GM13976 (cell line): ENCODE data around the gene FAM53B.

Source experiments
- DNase-seq: peaks from one replicate; pipeline ENCODE4 v3.0.0; 2012; ENCODE audit warnings: low spot score
- in situ Hi-C: fragments of 300-500 bp; cut with MboI; formaldehyde crosslinking; loops from one replicate; pipeline ENCODE4 v1.12.0; 2022; ENCODE audit warnings: low sequenced_read_pairs, mixed read lengths, inconsistent platforms; ENCODE audit not compliant: unreplicated experiment
- TF ChIP-seq, protein P1 (sequence below): IDR thresholded peaks from 2 replicates; pipeline ENCODE4 v1.5.1; 2012; ENCODE audit warnings: borderline replicate concordance, mild to moderate bottlenecking; ENCODE audit not compliant: insufficient read depth; ENCODE audit errors: extremely low read depth, missing control alignments, control extremely low read depth

FAM53B gene

DNA sequence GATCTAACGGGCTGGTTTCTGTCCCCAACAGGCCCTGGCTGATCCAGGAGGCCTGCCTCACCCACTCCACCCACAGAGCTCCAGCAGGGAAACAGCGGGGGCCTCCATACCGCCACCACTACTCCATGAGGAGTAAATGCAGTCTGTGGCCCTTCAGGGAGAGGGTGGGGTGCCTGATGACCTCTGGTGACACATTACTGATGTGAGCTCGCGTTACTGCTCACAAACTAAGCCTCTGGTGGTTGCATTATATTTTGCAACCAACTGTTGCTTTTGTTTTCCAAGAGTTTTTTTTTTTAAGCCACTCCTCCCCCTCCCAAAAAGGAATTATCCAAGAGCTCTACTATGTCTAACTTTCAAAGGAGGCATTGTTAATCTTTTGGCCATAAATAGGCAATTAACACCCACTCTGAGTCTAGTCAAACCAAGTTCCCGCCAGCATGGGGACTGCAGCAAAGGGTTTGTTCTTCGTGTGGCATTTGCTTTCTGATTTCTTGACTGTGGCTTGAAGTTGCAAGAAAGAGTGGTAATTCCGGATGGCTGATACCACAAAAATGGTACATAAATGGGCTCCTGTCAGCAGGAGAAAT, 72.6 kb downstream of the FAM53B start:
- DNase-seq, result no peak
- in situ Hi-C loops, result no loop called here
- TF ChIP-seq, protein P1, sequence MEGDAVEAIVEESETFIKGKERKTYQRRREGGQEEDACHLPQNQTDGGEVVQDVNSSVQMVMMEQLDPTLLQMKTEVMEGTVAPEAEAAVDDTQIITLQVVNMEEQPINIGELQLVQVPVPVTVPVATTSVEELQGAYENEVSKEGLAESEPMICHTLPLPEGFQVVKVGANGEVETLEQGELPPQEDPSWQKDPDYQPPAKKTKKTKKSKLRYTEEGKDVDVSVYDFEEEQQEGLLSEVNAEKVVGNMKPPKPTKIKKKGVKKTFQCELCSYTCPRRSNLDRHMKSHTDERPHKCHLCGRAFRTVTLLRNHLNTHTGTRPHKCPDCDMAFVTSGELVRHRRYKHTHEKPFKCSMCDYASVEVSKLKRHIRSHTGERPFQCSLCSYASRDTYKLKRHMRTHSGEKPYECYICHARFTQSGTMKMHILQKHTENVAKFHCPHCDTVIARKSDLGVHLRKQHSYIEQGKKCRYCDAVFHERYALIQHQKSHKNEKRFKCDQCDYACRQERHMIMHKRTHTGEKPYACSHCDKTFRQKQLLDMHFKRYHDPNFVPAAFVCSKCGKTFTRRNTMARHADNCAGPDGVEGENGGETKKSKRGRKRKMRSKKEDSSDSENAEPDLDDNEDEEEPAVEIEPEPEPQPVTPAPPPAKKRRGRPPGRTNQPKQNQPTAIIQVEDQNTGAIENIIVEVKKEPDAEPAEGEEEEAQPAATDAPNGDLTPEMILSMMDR, result no peak

DNA sequence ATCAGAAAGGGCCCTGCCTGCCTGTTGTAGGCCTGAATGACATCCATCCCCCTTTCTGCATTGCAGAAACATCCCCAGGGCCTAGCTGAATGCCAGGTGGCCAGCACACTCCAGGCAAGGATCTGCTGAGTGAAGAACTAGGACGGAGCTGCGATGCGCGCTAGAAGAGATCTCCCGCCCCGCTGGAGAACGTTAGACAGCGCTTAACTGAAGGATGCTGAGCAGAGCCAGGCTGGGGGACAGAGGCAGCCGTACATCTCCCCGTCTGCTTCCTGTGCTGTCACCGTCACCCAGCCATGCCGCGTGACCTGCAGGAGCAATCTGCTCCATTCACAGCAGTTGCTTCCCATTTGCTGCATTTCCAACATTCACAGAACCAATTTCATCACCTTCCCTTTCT, 73.3 kb downstream of the FAM53B start:
- no peak for DNase-seq
- TF ChIP-seq, protein P1, result no peak
- in situ Hi-C loops, result no loop called here

DNA sequence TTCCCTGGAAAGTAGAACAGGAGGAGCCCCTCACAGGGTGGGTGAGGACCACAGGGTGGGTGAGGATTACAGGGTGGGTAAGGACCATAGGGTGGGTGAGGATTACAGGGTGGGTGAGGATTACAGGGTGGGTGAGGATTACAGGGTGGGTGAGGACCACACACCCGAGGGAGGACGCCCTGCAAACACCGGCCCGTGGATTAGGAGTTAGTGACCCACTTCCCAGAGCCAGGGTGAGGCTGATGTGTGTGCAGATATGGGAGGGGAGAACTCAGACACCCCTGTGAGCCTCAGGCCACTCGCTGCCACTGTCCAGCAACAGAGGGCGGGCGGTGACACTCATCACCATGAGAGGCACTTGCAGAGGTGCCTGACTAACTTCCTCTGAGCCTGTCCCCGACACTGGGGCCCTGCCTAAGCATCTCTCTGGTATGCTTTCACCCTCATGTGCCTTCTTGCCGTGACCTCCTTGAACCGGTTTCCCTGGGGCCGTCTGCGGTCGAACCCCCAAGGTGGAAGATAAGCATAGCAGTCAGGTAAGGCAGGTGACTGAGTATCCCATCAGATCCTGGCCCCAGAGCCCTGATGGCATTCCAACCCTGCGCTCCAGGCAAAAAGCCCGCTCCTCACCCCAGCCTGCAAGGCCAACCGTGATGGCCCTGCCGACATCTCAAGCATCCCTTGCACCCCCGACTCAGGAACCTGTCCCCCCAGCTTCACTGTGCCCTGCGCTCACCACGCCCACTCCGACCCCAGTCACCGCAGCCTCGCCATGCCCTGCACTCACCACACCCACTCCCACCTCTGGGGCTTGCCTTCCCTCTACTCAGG, 74.1 kb downstream of the FAM53B start:
- TF ChIP-seq, protein P1, result no peak
- in situ Hi-C loops, result no loop called here
- DNase-seq, result no peak

DNA sequence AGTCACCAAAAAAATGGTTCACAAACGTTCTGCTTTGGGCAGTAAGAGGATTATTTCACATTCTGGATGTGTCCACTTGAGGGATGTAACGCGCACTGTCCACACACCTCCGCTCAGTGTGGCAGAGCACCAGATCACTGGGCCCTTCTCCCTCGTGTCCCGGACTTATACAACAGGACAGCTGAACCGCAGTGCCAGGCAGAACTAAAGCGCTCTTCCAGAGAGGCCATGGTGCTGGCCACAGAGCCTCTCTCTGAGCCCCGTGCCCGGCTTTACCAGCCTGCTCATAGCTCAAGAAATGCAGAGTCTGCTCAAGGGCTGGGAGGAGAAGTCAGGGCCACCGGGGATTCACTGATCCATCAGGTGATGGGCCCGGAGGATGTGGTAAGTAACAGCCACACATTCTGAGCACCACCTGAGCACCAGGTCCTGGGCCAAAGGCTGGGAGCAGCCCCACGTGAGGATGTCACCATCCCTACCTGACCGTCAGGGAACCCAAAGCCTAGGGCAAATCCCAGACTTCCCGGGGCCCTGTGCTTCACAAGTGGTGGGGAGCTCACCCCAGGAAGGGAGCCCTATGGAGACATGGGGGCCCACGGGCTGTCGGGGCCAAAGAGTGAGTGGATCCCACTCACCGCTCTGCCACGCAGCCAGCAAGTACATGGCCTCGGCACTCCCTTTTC, 74.9 kb downstream of the FAM53B start:
- TF ChIP-seq, protein P1, result no peak
- in situ Hi-C loops, result no loop called here

DNA sequence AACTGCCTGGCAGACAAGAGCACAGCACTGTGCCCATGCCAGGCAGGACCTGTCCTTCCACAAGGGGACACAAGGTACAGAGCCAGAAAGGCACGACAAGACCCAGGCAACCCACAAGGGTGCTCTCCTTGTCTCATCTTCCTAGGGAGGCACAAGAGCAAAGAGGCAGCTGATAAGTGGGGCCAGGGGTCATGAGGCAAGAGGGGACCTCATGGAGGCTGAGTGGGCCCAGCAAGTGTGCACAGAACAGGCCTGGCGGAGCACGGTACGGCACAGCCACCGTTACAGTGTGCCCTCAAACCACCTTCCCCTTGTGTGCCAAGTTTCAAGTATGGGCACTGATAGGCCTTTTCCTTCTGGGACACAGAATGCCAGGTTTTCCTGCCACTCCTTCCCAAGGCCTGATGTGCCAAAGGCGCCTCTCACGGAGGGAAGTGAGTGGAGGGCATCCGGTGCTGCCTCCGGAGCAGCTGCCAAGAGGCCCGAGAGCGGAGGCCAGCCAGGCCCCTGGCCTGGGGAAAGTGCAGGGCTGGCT, 75.6 kb downstream of the FAM53B start:
- DNase-seq, result no peak
- in situ Hi-C loops, result no loop called here
- TF ChIP-seq, protein P1, result no peak

More for the DNA sequence above, 74.9 kb downstream of the FAM53B start:
- no peak for DNase-seq
